Neutrophil (primary cell): Measurements from ENCODE around the gene DPRX.

Experiments used
- H3K27ac ChIP-seq: fragments of 200-600 bp; sonication (generic); 2 replicates; pipeline ENCODE4 v1.5.1; 2016; ENCODE audit warnings: mild to moderate bottlenecking, moderate library complexity
- H3K27me3 ChIP-seq: fragments of 200-600 bp; sonication (generic); 2 replicates; pipeline ENCODE4 v1.6.0; 2016; ENCODE audit warnings: mild to moderate bottlenecking
- H3K36me3 ChIP-seq: fragments of 200-600 bp; sonication (generic); 2 replicates; pipeline ENCODE4 v1.5.1; 2017
- H3K4me1 ChIP-seq, 2 experiments: fragments of 200-600 bp in 1 of 2; sonication (generic) in 1 of 2; 1 replicate in 1 of 2; 2 replicates in 1 of 2; pipeline versions ENCODE4 v1.5.1 to v1.6.1; 2013 to 2016; ENCODE audit warnings: low read depth in 1 of 2, low read length in 1 of 2, mild to moderate bottlenecking in 1 of 2, moderate library complexity in 1 of 2; ENCODE audit not compliant: control insufficient read depth in 1 of 2, insufficient read depth in 1 of 2
- H3K4me3 ChIP-seq, 2 experiments: fragments of 200-600 bp in 1 of 2; sonication (generic) in 1 of 2; 1 replicate in 1 of 2; 2 replicates in 1 of 2; pipeline ENCODE4 v1.5.1; 2013 to 2016; ENCODE audit warnings: low read depth in 1 of 2, low read length in 1 of 2, mild to moderate bottlenecking in 1 of 2, moderate library complexity in 1 of 2
- H3K9me3 ChIP-seq: fragments of 200-600 bp; sonication (generic); 2 replicates; pipeline ENCODE4 v1.5.1; 2016
- CTCF ChIP-seq: fragments of 200-600 bp; sonication (generic); IDR thresholded peaks from 2 replicates; pipeline ENCODE4 v1.5.1; 2016; ENCODE audit warnings: antibody characterized with exemption

Gene DPRX

GRCh38 chr19:53646144-53646543 is 14.3 kb downstream of the DPRX start:
- Histone ChIP-seq H3K4me3 (no peak overlapping the region), H3K4me1 (no peaks in the 10 kb centered on the region), H3K27me3 (no peaks in the 10 kb centered on the region), H3K27ac (no peak overlapping the region), H3K36me3 (no peaks in the 10 kb centered on the region), H3K9me3 (peaks cover 15% of the 10 kb centered on the region)
- TF ChIP-seq CTCF, result no peak

- H3K27me3 ChIP-seq, result no peaks in the 10 kb centered on the region
- TF ChIP-seq CTCF, result no peak
- no peak overlapping the region for H3K27ac ChIP-seq
- H3K36me3 ChIP-seq, result no peaks in the 10 kb centered on the region
- H3K4me1 ChIP-seq, result no peaks in the 10 kb centered on the region
- peaks cover 15% of the 10 kb centered on the region for H3K9me3 ChIP-seq
- H3K4me3 ChIP-seq, result no peak overlapping the region
Measured at GRCh38 chr19:53647350-53647749, 15.6 kb downstream of the DPRX start.

GRCh38 chr19:53647792-53648191 is 16.0 kb downstream of the DPRX start:
- H3K9me3 ChIP-seq, result peaks cover 15% of the 10 kb centered on the region
- no peak for TF ChIP-seq CTCF
- H3K4me3 ChIP-seq, result no peak overlapping the region
- no peaks in the 10 kb centered on the region for H3K27me3 ChIP-seq
- H3K4me1 ChIP-seq, result no peaks in the 10 kb centered on the region
- H3K27ac ChIP-seq, result no peak overlapping the region
- no peaks in the 10 kb centered on the region for H3K36me3 ChIP-seq

- no peaks in the 10 kb centered on the region for H3K27me3 ChIP-seq
- no peak for TF ChIP-seq CTCF
- no peaks in the 10 kb centered on the region for H3K36me3 ChIP-seq
Measured at GRCh38 chr19:53649746-53650593, 18.2 kb downstream of the DPRX start.

GRCh38 chr19:53652476-53652875 is 20.7 kb downstream of the DPRX start:
- H3K27me3 ChIP-seq, result no peaks in the 10 kb centered on the region
- H3K27ac ChIP-seq, result no peak overlapping the region
- H3K4me3 ChIP-seq, result no peak overlapping the region
- TF ChIP-seq CTCF, result no peak
- H3K9me3 ChIP-seq, result peaks cover 15% of the 10 kb centered on the region
- no peaks in the 10 kb centered on the region for H3K4me1 ChIP-seq
- H3K36me3 ChIP-seq, result no peaks in the 10 kb centered on the region

More at GRCh38 chr19:53649746-53650593, 18.2 kb downstream of the DPRX start:
- no peaks in the 10 kb centered on the region for H3K4me1 ChIP-seq
- H3K9me3 ChIP-seq, result peaks cover 15% of the 10 kb centered on the region
- no peak overlapping the region for H3K4me3 ChIP-seq
- no peak overlapping the region for H3K27ac ChIP-seq
